H9 (cell line): ENCODE results near the gene ABHD12. TPM values are rescaled to one million over a fixed set of nuclear protein-coding genes. Genes with fewer than 3 reads are reported as not detected.

Experiments used
- DNase-seq: peaks from one replicate; pipeline ENCODE4 v3.0.0-alpha.2; 2017
- H2AFZ ChIP-seq: one replicate; pipeline ENCODE4 v1.6.1; 2013; ENCODE audit warnings: mild to moderate bottlenecking, low read length, control low read depth, moderate library complexity
- H2AK5ac ChIP-seq: 2 replicates; pipeline ENCODE4 v1.6.1; 2013; ENCODE audit warnings: low read length, control low read depth, mixed read lengths; ENCODE audit not compliant: insufficient read length
- H2BK120ac ChIP-seq: one replicate; pipeline ENCODE4 v1.6.1; 2013; ENCODE audit warnings: low read depth, mild to moderate bottlenecking, low read length, control low read depth, inconsistent platforms; ENCODE audit not compliant: poor library complexity, severe bottlenecking
- H2BK12ac ChIP-seq: 2 replicates; pipeline ENCODE4 v1.6.1; 2013; ENCODE audit warnings: low read length, control low read depth, mixed read lengths, low read depth; ENCODE audit not compliant: insufficient read length
- H2BK15ac ChIP-seq: 2 replicates; pipeline ENCODE4 v1.6.1; 2013; ENCODE audit warnings: low read depth, low read length, control low read depth
- H2BK20ac ChIP-seq: one replicate; pipeline ENCODE4 v1.6.1; 2013; ENCODE audit warnings: low read depth, mild to moderate bottlenecking, low read length, control low read depth, inconsistent platforms; ENCODE audit not compliant: poor library complexity, severe bottlenecking
- H2BK5ac ChIP-seq: 2 replicates; pipeline ENCODE4 v1.6.1; 2013; ENCODE audit warnings: low read length, control low read depth, mixed read lengths; ENCODE audit not compliant: insufficient read length
- H3K14ac ChIP-seq: 2 replicates; pipeline ENCODE4 v1.6.1; 2013; ENCODE audit warnings: low read length, control low read depth; ENCODE audit not compliant: insufficient read depth
- H3K18ac ChIP-seq: 2 replicates; pipeline ENCODE4 v1.6.1; 2013; ENCODE audit warnings: low read depth, mild to moderate bottlenecking, mixed read lengths, low read length, control low read depth; ENCODE audit not compliant: insufficient read length
- H3K23ac ChIP-seq: 2 replicates; pipeline ENCODE4 v1.6.1; 2013; ENCODE audit warnings: low read length, control low read depth, mixed read lengths, low read depth; ENCODE audit not compliant: insufficient read length
- H3K23me2 ChIP-seq: 2 replicates; pipeline ENCODE4 v1.6.1; 2013; ENCODE audit warnings: low read depth, mild to moderate bottlenecking, mixed read lengths, low read length, control low read depth; ENCODE audit not compliant: insufficient read length, poor library complexity, severe bottlenecking
- H3K27ac ChIP-seq: 2 replicates; pipeline ENCODE4 v1.5.1; 2013; ENCODE audit warnings: low read length, control low read depth, mixed read lengths, low read depth; ENCODE audit not compliant: insufficient read length
- H3K27me3 ChIP-seq: 2 replicates; pipeline ENCODE4 v1.6.1; 2013; ENCODE audit warnings: low read length, control low read depth, inconsistent platforms; ENCODE audit not compliant: insufficient read depth
- H3K4ac ChIP-seq: 2 replicates; pipeline ENCODE4 v1.6.1; 2013; ENCODE audit warnings: low read depth, mild to moderate bottlenecking, control low read depth, inconsistent platforms, low read length, moderate library complexity
- H3K4me1 ChIP-seq: 2 replicates; pipeline ENCODE4 v1.6.1; 2013; ENCODE audit warnings: low read length, control low read depth, inconsistent platforms; ENCODE audit not compliant: insufficient read depth
- H3K4me2 ChIP-seq: 2 replicates; pipeline ENCODE4 v1.6.1; 2013; ENCODE audit warnings: low read length, control low read depth, mixed read lengths; ENCODE audit not compliant: insufficient read length, insufficient read depth
- H3K56ac ChIP-seq: 2 replicates; pipeline ENCODE4 v1.6.1; 2013; ENCODE audit warnings: low read depth, mild to moderate bottlenecking, mixed read lengths, low read length, control low read depth; ENCODE audit not compliant: insufficient read length
- H3K79me1 ChIP-seq: 2 replicates; pipeline ENCODE4 v1.6.1; 2013; ENCODE audit warnings: low read depth, mild to moderate bottlenecking, moderate library complexity, low read length, control low read depth, inconsistent platforms; ENCODE audit not compliant: insufficient read depth, poor library complexity, severe bottlenecking
- H3K79me2 ChIP-seq: 2 replicates; pipeline ENCODE4 v1.6.1; 2013; ENCODE audit warnings: low read length, control low read depth, inconsistent platforms; ENCODE audit not compliant: insufficient read depth
- H3K9ac ChIP-seq: 2 replicates; pipeline ENCODE4 v1.6.1; 2013; ENCODE audit warnings: low read length, control low read depth, mixed read lengths; ENCODE audit not compliant: insufficient read length; ENCODE audit errors: extremely low read depth
- H3K9me3 ChIP-seq: one replicate; pipeline ENCODE4 v1.6.1; 2013; ENCODE audit warnings: low read depth, low read length, inconsistent platforms; ENCODE audit not compliant: control insufficient read depth
- H3T11ph ChIP-seq: one replicate; pipeline ENCODE4 v1.6.1; 2013; ENCODE audit warnings: mild to moderate bottlenecking, low read length, control low read depth, inconsistent platforms
- H4K20me1 ChIP-seq: one replicate; pipeline ENCODE4 v1.6.1; 2013; ENCODE audit not compliant: control insufficient read depth, insufficient read length, insufficient read depth
- H4K5ac ChIP-seq: 2 replicates; pipeline ENCODE4 v1.6.1; 2013; ENCODE audit warnings: low read depth, mild to moderate bottlenecking, mixed read lengths, low read length, control low read depth; ENCODE audit not compliant: insufficient read length
- H4K8ac ChIP-seq: replicated peaks from 2 replicates; pipeline ENCODE4 v1.6.1; 2013; ENCODE audit warnings: low read length, control low read depth, mixed read lengths, low read depth; ENCODE audit not compliant: insufficient read length
- H4K91ac ChIP-seq: 2 replicates; pipeline ENCODE4 v1.6.1; 2013; ENCODE audit warnings: low read depth, mild to moderate bottlenecking, moderate library complexity, mixed read lengths, low read length, control low read depth; ENCODE audit not compliant: insufficient read length
- H3K27ac Mint-ChIP-seq, 3 experiments: 2 replicates in 2 of 3; 3 replicates in 1 of 3; pipeline ENCODE4 v1.8.0; 2020 to 2021; ENCODE audit warnings: mixed read lengths in 3 of 3, mild to moderate bottlenecking in 1 of 3, moderate library complexity in 1 of 3
- H3K27me3 Mint-ChIP-seq: 2 replicates; pipeline ENCODE4 v1.8.0; 2021; ENCODE audit warnings: low read depth, mild to moderate bottlenecking, moderate library complexity, mixed read lengths
- H3K36me3 Mint-ChIP-seq, 3 experiments: 2 replicates in 2 of 3; 3 replicates in 1 of 3; pipeline ENCODE4 v1.8.0; 2020 to 2021; ENCODE audit warnings: low read depth in 3 of 3, mixed read lengths in 3 of 3; ENCODE audit not compliant: insufficient read depth in 1 of 3
- H3K4me1 Mint-ChIP-seq, 2 experiments: 2 replicates each; pipeline ENCODE4 v1.8.0; 2020; ENCODE audit warnings: mixed read lengths in 2 of 2
- H3K4me3 Mint-ChIP-seq, 2 experiments: 2 replicates in 1 of 2; 3 replicates in 1 of 2; pipeline ENCODE4 v1.8.0; 2020 to 2021; ENCODE audit warnings: mild to moderate bottlenecking in 2 of 2, mixed read lengths in 2 of 2, moderate library complexity in 1 of 2
- H3K9me3 Mint-ChIP-seq, 2 experiments: 2 replicates in 1 of 2; 3 replicates in 1 of 2; pipeline ENCODE4 v1.8.0; 2020; ENCODE audit warnings: mild to moderate bottlenecking in 2 of 2, mixed read lengths in 2 of 2, moderate library complexity in 1 of 2
- CTCF ChIP-seq: fragments of 200-600 bp; sonication (generic); conservative IDR thresholded peaks from 3 replicates; pipeline ENCODE4 v1.8.0; 2021; ENCODE audit warnings: antibody characterized with exemption, mild to moderate bottlenecking
- WGBS: extraction: QIAGEN DNeasy Blood & Tissue Kit; methylation state at CpG from one replicate; pipeline ENCODE4 v1.1.7; 2013; ENCODE audit warnings: missing lambda C conversion rate, low lambda C conversion rate, mixed read lengths; ENCODE audit not compliant: insufficient read length; ENCODE audit errors: extremely low coverage; 5-methylcytosine and 5-hydroxymethylcytosine counted together
- total RNA-seq: library from RNA; stranded (reverse); gene quantifications from 2 replicates; pipeline ENCODE4 v1.2.1, GENCODE V29; 2021

Gene ABHD12
- total RNA-seq, 1 experiment from 2014 or later, result 54.4 TPM

GRCh38 chr20:25278636-25279361 is 111.8 kb downstream of the ABHD12 start:
- H4K8ac ChIP-seq, result no peak overlapping the region
- no peak overlapping the region for H2AK5ac ChIP-seq
- no peaks in the 10 kb centered on the region for H3K23me2 ChIP-seq
- H2BK20ac ChIP-seq, result no peak overlapping the region
- no peak overlapping the region for H2BK5ac ChIP-seq
- Mint-ChIP-seq H3K27ac (no peak overlapping the region; a peak in 1 of 7 replicates), H3K4me3 (no peak overlapping the region), H3K4me1 (no peaks in the 10 kb centered on the region), H3K36me3 (peaks cover 20 to 68% (median 42%) of the 10 kb centered on the region in 3 experiments; a peak in 6 of 7 replicates), H3K27me3 (no peaks in the 10 kb centered on the region), H3K9me3 (no peaks in the 10 kb centered on the region; a peak in 1 of 5 replicates)
- no peak overlapping the region for H3K14ac ChIP-seq
- no peaks in the 10 kb centered on the region for H3K79me2 ChIP-seq
- TF ChIP-seq CTCF, result no peak
- no peaks in the 10 kb centered on the region for H3K27me3 ChIP-seq
- no peak overlapping the region for H3K23ac ChIP-seq
- H3K79me1 ChIP-seq, result no peaks in the 10 kb centered on the region
- H4K20me1 ChIP-seq, result no peaks in the 10 kb centered on the region
- no peak overlapping the region for H3K4me2 ChIP-seq
- no peak overlapping the region for H4K5ac ChIP-seq
- H4K91ac ChIP-seq, result no peak overlapping the region
- no peak overlapping the region for H3K27ac ChIP-seq
- no peak overlapping the region for H3T11ph ChIP-seq
- H3K9me3 ChIP-seq, result no peaks in the 10 kb centered on the region
- no peaks in the 10 kb centered on the region for H3K4me1 ChIP-seq
- H3K18ac ChIP-seq, result no peak overlapping the region
- no peak overlapping the region for H3K56ac ChIP-seq
- H2AFZ ChIP-seq, result no peak overlapping the region
- no CpG with 5 or more reads among the region's 26 CpGs for WGBS
- no peak overlapping the region for H2BK12ac ChIP-seq
- no peak overlapping the region for H2BK120ac ChIP-seq
- no peak for DNase-seq
- no peak overlapping the region for H3K9ac ChIP-seq
- H3K4ac ChIP-seq, result no peak overlapping the region
- no peak overlapping the region for H2BK15ac ChIP-seq
